Keratinocyte (primary cell): ENCODE data around the gene SCAP. TPM values are rescaled to one million over a fixed set of nuclear protein-coding genes. Genes with fewer than 3 reads are reported as not detected.

ENCODE experiments used
- DNase-seq: peaks from one replicate; pipeline ENCODE4 v3.0.0-alpha.2; 2011; ENCODE audit warnings: low read depth, missing footprints, low spot score
- FAIRE-seq: peaks from 2 replicates; lab custom pipeline; 2011; peaks lifted over from hg19 to GRCh38; lab: Jason Lieb, UNC
- H2AFZ ChIP-seq: 2 replicates; pipeline ENCODE4 v1.6.0; 2012; ENCODE audit warnings: low read length, control low read depth, inconsistent platforms; ENCODE audit not compliant: control insufficient read depth
- H3K27ac ChIP-seq: 2 replicates; pipeline ENCODE4 v1.5.1; 2011; ENCODE audit warnings: low read length; ENCODE audit not compliant: control insufficient read depth, insufficient read depth
- H3K27me3 ChIP-seq: 3 replicates; pipeline ENCODE4 v1.6.0; 2011; ENCODE audit warnings: low read length; ENCODE audit not compliant: control insufficient read depth, insufficient read depth; ENCODE audit errors: extremely low read depth
- H3K36me3 ChIP-seq, 2 experiments: 2 replicates in 1 of 2; 3 replicates in 1 of 2; pipeline ENCODE4 v1.5.1; 2011; ENCODE audit warnings: low read length in 2 of 2, mild to moderate bottlenecking in 1 of 2; ENCODE audit not compliant: control insufficient read depth in 2 of 2, insufficient read depth in 2 of 2; ENCODE audit errors: extremely low read depth in 1 of 2
- H3K4me1 ChIP-seq: 3 replicates; pipeline ENCODE4 v1.5.1; 2011; ENCODE audit warnings: low read length; ENCODE audit not compliant: control insufficient read depth, insufficient read depth; ENCODE audit errors: extremely low read depth
- H3K4me2 ChIP-seq: 3 replicates; pipeline ENCODE4 v1.6.0; 2011; ENCODE audit warnings: low read depth, low read length; ENCODE audit not compliant: control insufficient read depth, insufficient read depth; ENCODE audit errors: extremely low read depth
- H3K4me3 ChIP-seq, 3 experiments: fragments of 200-600 bp in 1 of 3; sonication (generic) in 1 of 3; 2 replicates in 2 of 3; 3 replicates in 1 of 3; pipeline ENCODE4 v1.5.1; 2011 to 2016; ENCODE audit warnings: low read length in 3 of 3, mild to moderate bottlenecking in 3 of 3, control low read depth in 2 of 3, inconsistent platforms in 1 of 3, low read depth in 1 of 3, mixed read lengths in 1 of 3, mixed run types in 1 of 3, moderate library complexity in 1 of 3; ENCODE audit not compliant: control insufficient read depth in 2 of 3, insufficient read depth in 2 of 3; ENCODE audit errors: extremely low read depth in 1 of 3
- H3K79me2 ChIP-seq: 2 replicates; pipeline ENCODE4 v1.6.0; 2012; ENCODE audit warnings: low read length; ENCODE audit not compliant: control insufficient read depth, insufficient read depth
- H3K9ac ChIP-seq: 3 replicates; pipeline ENCODE4 v1.6.0; 2011; ENCODE audit warnings: low read length; ENCODE audit not compliant: control insufficient read depth, insufficient read depth; ENCODE audit errors: extremely low read depth
- H3K9me1 ChIP-seq: 3 replicates; pipeline ENCODE4 v1.6.0; 2011; ENCODE audit warnings: low read length; ENCODE audit not compliant: control insufficient read depth, insufficient read depth; ENCODE audit errors: extremely low read depth
- H3K9me3 ChIP-seq: 2 replicates; pipeline ENCODE4 v1.5.1; 2012; ENCODE audit warnings: low read depth, low read length; ENCODE audit not compliant: control insufficient read depth
- H4K20me1 ChIP-seq: 3 replicates; pipeline ENCODE4 v1.6.0; 2011; ENCODE audit warnings: low read length; ENCODE audit not compliant: control insufficient read depth, insufficient read depth; ENCODE audit errors: extremely low read depth
- EZH2 ChIP-seq: IDR thresholded peaks from one replicate; pipeline ENCODE4 v1.6.1; 2012; ENCODE audit warnings: inconsistent platforms, mild to moderate bottlenecking, low read length, moderate library complexity
- dilution Hi-C: fragments of 300-500 bp; cut with MboI; formaldehyde crosslinking; loops from one replicate; pipeline ENCODE4 v1.7.0; 2020; ENCODE audit warnings: low sequenced_read_pairs; ENCODE audit not compliant: extremely low pct_ligation_motif_present
- polyA plus RNA-seq, 5 experiments: library from polyadenylated mRNA; depleted of rRNA in 3 of 5; stranded (reverse) in 3 of 5; stranded (forward) in 1 of 5; unstranded in 1 of 5; fragments of >200 nt; gene quantifications; 1 replicate in 1 of 5; 2 replicates in 3 of 5; 3 replicates in 1 of 5; pipeline versions ENCODE4 v1.2.1 to v1.2.3, GENCODE V29; 2011 to 2012; ENCODE audit warnings: missing spikeins in 2 of 5, low read depth in 1 of 5, low replicate concordance in 1 of 5
- TF ChIP-seq, protein P1 (sequence below), 3 experiments: IDR thresholded peaks in 1 of 3; conservative IDR thresholded peaks in 1 of 3; optimal IDR thresholded peaks in 1 of 3; 2 replicates in 2 of 3; 3 replicates in 1 of 3; pipeline versions ENCODE3 to v1.5.1; 2011; ENCODE audit warnings: low read length in 3 of 3, mild to moderate bottlenecking in 3 of 3, moderate library complexity in 2 of 3, control low read depth in 1 of 3, inconsistent platforms in 1 of 3; ENCODE audit not compliant: insufficient read depth in 2 of 3; ENCODE audit errors: extremely low read depth in 1 of 3

Gene SCAP
- polyA plus RNA-seq, 1 donor (not counting 4 experiments of a cell fraction or from before 2014, with no cell fraction given), result 17.7 TPM

DNA sequence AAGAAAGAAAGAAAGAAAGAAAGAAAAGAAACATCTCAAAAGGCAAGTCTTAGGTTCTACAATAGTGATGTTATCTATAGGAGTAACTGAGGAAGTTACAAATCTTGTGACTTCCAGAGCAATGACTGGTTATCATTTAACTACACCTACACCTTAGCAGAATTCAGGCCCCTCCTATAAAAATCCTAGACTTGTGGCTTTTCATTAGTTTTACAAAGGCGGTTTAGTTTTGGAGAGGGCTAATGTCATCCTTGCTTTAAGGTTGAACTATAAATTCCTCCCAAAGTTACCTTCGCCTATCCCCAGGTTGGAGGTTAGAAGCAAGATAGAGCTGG, 4.1 kb upstream of the SCAP start:
- Histone ChIP-seq H2AFZ (no peak overlapping the region), H3K27ac (no peak overlapping the region), H3K4me3 (no peak overlapping the region), H3K9me3 (no peaks in the 10 kb centered on the region), H4K20me1 (no peaks in the 10 kb centered on the region), H3K4me2 (no peak overlapping the region), H3K27me3 (no peaks in the 10 kb centered on the region), H3K36me3 (no peaks in the 10 kb centered on the region), H3K9me1 (no peaks in the 10 kb centered on the region), H3K9ac (no peak overlapping the region), H3K79me2 (peaks cover 8% of the 10 kb centered on the region), H3K4me1 (peaks cover 6% of the 10 kb centered on the region)
- FAIRE-seq (no peak), DNase-seq (no peak)
- TF ChIP-seq EZH2, result no peak
- TF ChIP-seq, protein P1, sequence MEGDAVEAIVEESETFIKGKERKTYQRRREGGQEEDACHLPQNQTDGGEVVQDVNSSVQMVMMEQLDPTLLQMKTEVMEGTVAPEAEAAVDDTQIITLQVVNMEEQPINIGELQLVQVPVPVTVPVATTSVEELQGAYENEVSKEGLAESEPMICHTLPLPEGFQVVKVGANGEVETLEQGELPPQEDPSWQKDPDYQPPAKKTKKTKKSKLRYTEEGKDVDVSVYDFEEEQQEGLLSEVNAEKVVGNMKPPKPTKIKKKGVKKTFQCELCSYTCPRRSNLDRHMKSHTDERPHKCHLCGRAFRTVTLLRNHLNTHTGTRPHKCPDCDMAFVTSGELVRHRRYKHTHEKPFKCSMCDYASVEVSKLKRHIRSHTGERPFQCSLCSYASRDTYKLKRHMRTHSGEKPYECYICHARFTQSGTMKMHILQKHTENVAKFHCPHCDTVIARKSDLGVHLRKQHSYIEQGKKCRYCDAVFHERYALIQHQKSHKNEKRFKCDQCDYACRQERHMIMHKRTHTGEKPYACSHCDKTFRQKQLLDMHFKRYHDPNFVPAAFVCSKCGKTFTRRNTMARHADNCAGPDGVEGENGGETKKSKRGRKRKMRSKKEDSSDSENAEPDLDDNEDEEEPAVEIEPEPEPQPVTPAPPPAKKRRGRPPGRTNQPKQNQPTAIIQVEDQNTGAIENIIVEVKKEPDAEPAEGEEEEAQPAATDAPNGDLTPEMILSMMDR (optimal IDR thresholded peaks at IDR 0.05 in 1 of 3, IDR thresholded peaks at IDR 0.05 in 1 of 3, conservative IDR thresholded peaks at IDR 0.05 in 1 of 3; ENCODE audit: extremely low read depth in 1 of 3, insufficient read depth in 2 of 3, low read length in 3 of 3), result no peak
- dilution Hi-C loops, result no loop called here

DNA sequence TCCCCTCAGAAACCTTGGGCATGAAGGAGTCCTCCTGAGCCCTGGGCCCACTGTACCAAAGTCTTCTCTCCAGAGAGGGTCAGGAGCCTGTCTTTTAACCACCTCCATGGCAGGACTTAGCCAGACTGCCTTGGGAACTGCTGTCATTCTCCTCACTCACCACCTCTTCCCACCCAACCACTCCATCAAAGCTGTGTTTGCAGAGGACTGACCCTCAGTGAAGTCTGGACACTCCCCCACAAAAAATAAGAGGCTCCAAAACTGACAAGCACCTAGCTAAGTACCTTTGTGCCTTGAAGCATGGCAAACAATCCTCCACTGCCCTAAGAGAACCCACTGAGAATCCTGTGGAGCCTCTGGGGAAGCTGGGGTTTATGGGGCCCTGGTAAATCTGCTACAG, 2.3 kb upstream of the SCAP start:
- TF ChIP-seq EZH2, result no peak
- TF ChIP-seq, protein P1 (optimal IDR thresholded peaks at IDR 0.05 in 1 of 3, IDR thresholded peaks at IDR 0.05 in 1 of 3, conservative IDR thresholded peaks at IDR 0.05 in 1 of 3; ENCODE audit: extremely low read depth in 1 of 3, insufficient read depth in 2 of 3, low read length in 3 of 3), result no peak
- FAIRE-seq (no peak), DNase-seq (no peak)
- Histone ChIP-seq H3K4me1 (peaks cover 16% of the 10 kb centered on the region), H3K9me3 (no peaks in the 10 kb centered on the region), H3K79me2 (peaks cover 23% of the 10 kb centered on the region), H3K36me3 (no peaks in the 10 kb centered on the region), H3K9me1 (no peaks in the 10 kb centered on the region), H3K4me3 (no peak overlapping the region), H4K20me1 (no peaks in the 10 kb centered on the region), H3K9ac (no peak overlapping the region), H2AFZ (no peak overlapping the region), H3K27me3 (no peaks in the 10 kb centered on the region), H3K27ac (no peak overlapping the region), H3K4me2 (no peak overlapping the region)
- dilution Hi-C loops, result no loop called here
